ENCODE measurements around the gene STX18. TPM values are rescaled to one million over a fixed set of nuclear protein-coding genes. Genes with fewer than 3 reads are reported as not detected.

Gene STX18
- total RNA-seq, 1 donor from 2014 or later, result 21.1 TPM

DNA sequence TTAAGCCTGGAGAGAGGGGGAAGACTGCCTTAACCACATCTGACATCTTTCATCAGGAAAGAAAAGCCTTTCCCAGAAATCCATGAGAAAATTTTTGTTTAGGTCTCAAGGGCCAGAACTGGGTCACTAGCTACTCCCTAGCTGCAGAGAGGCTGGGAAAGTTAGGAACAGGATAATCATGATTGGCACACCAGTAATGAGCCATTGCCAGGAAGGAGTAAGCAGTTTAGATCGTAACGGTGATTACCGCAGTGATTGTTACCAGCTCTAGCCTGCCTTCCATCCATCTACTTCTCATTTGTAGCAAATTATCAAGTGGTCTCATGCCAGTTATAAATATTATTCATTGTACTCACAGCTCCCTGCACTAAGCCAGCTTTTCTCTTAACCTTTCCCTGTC, 22.7 kb upstream of the STX18 start:
- H3K4me1 Mint-ChIP-seq (ENCODE audit: low read depth), result peaks cover 14% of the 10 kb centered on the region
- H3K4me3 Mint-ChIP-seq (ENCODE audit: unreplicated experiment), result no peak overlapping the region
- TF ChIP-seq, protein P1, sequence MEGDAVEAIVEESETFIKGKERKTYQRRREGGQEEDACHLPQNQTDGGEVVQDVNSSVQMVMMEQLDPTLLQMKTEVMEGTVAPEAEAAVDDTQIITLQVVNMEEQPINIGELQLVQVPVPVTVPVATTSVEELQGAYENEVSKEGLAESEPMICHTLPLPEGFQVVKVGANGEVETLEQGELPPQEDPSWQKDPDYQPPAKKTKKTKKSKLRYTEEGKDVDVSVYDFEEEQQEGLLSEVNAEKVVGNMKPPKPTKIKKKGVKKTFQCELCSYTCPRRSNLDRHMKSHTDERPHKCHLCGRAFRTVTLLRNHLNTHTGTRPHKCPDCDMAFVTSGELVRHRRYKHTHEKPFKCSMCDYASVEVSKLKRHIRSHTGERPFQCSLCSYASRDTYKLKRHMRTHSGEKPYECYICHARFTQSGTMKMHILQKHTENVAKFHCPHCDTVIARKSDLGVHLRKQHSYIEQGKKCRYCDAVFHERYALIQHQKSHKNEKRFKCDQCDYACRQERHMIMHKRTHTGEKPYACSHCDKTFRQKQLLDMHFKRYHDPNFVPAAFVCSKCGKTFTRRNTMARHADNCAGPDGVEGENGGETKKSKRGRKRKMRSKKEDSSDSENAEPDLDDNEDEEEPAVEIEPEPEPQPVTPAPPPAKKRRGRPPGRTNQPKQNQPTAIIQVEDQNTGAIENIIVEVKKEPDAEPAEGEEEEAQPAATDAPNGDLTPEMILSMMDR (IDR thresholded peaks at IDR 0.05), result no peak
- H3K36me3 Mint-ChIP-seq (ENCODE audit: low read depth), result peaks cover 8% of the 10 kb centered on the region
- H3K9me3 Mint-ChIP-seq (ENCODE audit: low read depth), result peaks cover 4% of the 10 kb centered on the region
- no peak overlapping the region for H3K27ac Mint-ChIP-seq (ENCODE audit: unreplicated experiment)
- no peak for DNase-seq (ENCODE audit: low spot score)
- H3K27me3 Mint-ChIP-seq (ENCODE audit: low read depth), result no peaks in the 10 kb centered on the region

DNA sequence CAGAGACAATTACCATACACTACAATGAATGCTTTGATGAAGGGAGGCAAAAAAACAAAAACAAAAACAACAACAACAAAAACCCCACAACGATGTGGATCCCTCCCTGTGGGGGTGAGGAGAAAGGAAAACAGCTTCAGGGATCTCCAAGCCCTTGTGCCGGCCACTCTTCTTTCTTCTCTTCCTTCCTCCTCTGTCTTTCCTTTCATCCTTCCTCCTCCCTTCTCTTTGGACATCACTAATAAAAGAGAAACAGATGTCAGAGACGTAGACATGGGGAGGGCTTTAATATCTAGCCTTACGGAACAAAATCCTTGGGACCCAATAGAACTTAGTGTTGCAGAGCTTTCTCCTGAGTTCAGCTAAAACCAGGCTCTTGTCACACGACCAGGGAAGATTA, 18.8 kb upstream of the STX18 start:
- Mint-ChIP-seq H3K4me1 (ENCODE audit: low read depth) (peaks cover 43% of the 10 kb centered on the region), H3K4me3 (ENCODE audit: unreplicated experiment) (no peak overlapping the region), H3K36me3 (ENCODE audit: low read depth) (peaks cover 8% of the 10 kb centered on the region), H3K27me3 (ENCODE audit: low read depth) (no peaks in the 10 kb centered on the region), H3K9me3 (ENCODE audit: low read depth) (peaks cover 4% of the 10 kb centered on the region), H3K27ac (ENCODE audit: unreplicated experiment) (no peak overlapping the region)
- TF ChIP-seq, protein P1 (IDR thresholded peaks at IDR 0.05), result no peak
- no peak for DNase-seq (ENCODE audit: low spot score)

DNA sequence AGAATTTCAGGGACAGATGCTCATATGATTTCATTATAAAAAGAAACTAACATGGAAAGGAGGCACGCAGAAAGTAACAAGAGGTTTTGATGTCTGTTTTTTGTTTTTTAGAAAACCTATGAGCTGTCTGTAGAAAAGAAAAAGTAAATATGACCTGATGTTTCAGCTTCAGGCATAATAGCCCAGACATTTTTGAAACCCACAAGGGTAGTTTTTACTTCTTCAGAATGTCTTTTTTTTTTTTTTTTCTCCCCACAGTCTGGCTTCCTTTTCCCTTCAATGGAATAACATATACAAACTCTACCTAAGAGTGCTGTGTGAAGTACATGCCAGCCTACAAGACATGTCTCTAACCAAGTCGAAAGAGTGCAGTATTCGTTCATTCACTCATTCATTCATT, 18.3 kb upstream of the STX18 start:
- no peaks in the 10 kb centered on the region for H3K27me3 Mint-ChIP-seq (ENCODE audit: low read depth)
- no peak overlapping the region for H3K27ac Mint-ChIP-seq (ENCODE audit: unreplicated experiment)
- H3K9me3 Mint-ChIP-seq (ENCODE audit: low read depth), result peaks cover 4% of the 10 kb centered on the region
- no peak for DNase-seq (ENCODE audit: low spot score)
- H3K36me3 Mint-ChIP-seq (ENCODE audit: low read depth), result peaks cover 6% of the 10 kb centered on the region
- TF ChIP-seq, protein P1 (IDR thresholded peaks at IDR 0.05), result no peak
- no peak overlapping the region for H3K4me3 Mint-ChIP-seq (ENCODE audit: unreplicated experiment)
- H3K4me1 Mint-ChIP-seq (ENCODE audit: low read depth), result peaks cover 48% of the 10 kb centered on the region

DNA sequence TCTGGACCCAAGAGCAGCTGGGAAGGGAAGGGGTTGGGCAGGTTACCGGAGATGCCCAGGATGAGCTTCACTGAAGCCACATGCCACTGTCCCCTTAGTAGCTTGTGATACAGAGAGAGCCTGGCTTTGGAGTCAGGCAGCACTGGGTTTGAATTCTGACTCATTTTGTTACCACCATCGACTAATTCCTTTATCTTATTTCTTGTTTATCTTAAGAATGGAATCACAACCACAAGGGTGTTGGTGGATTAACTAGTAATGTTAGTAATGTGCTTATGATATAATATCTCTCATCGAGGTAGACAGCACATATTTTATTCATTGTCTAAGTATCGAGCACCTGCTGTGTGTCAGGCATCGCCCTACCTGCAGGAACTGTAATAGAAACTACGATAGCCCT, 17.7 kb upstream of the STX18 start:
- no peaks in the 10 kb centered on the region for H3K9me3 Mint-ChIP-seq (ENCODE audit: low read depth)
- H3K4me1 Mint-ChIP-seq (ENCODE audit: low read depth), result peaks cover 52% of the 10 kb centered on the region
- TF ChIP-seq, protein P1 (IDR thresholded peaks at IDR 0.05), result no peak
- no peak overlapping the region for H3K4me3 Mint-ChIP-seq (ENCODE audit: unreplicated experiment)
- H3K36me3 Mint-ChIP-seq (ENCODE audit: low read depth), result peaks cover 2% of the 10 kb centered on the region
- H3K27ac Mint-ChIP-seq (ENCODE audit: unreplicated experiment), result no peak overlapping the region
- no peaks in the 10 kb centered on the region for H3K27me3 Mint-ChIP-seq (ENCODE audit: low read depth)
- no peak for DNase-seq (ENCODE audit: low spot score)

- no peak overlapping the region for H3K4me3 Mint-ChIP-seq (ENCODE audit: unreplicated experiment)
- H3K27ac Mint-ChIP-seq (ENCODE audit: unreplicated experiment), result no peak overlapping the region
- H3K9me3 Mint-ChIP-seq (ENCODE audit: low read depth), result no peaks in the 10 kb centered on the region
- TF ChIP-seq, protein P1 (IDR thresholded peaks at IDR 0.05), result no peak
- H3K4me1 Mint-ChIP-seq (ENCODE audit: low read depth), result peaks cover 59% of the 10 kb centered on the region
- DNase-seq (ENCODE audit: low spot score), result no peak
- H3K36me3 Mint-ChIP-seq (ENCODE audit: low read depth), result peaks cover 2% of the 10 kb centered on the region
- no peaks in the 10 kb centered on the region for H3K27me3 Mint-ChIP-seq (ENCODE audit: low read depth)
Measured at GRCh38 chr4:4558881-4559280, 17.0 kb upstream of the STX18 start.
